Measurements from ENCODE around the gene USP13. TPM values are rescaled to one million over a fixed set of nuclear protein-coding genes. Genes with fewer than 3 reads are reported as not detected.
"Not testable (repeated sequence)": the region's sequence is repeated elsewhere in the genome, so short reads cannot be mapped to it uniquely, and the experiment has no call there.

Gene USP13
- total RNA-seq, 2 experiments from 2014 or later: 12.0 to 12.1 TPM

- H3K4me1 Mint-ChIP-seq (ENCODE audit: low read depth); H3K27me3 Mint-ChIP-seq (ENCODE audit: low read depth); H3K4me3 Mint-ChIP-seq; H3K9me3 Mint-ChIP-seq; intact Hi-C loops (cut with micrococcal nuclease); CTCF ChIA-PET; DNase-seq; H3K27ac Mint-ChIP-seq: not testable (repeated sequence)
- peaks cover 14% of the 10 kb centered on the region for H3K36me3 Mint-ChIP-seq (ENCODE audit: low read depth)
Measured at GRCh38 chr3:179683286-179683685, 30.4 kb downstream of the USP13 start.

GRCh38 chr3:179687967-179688535 is 35.2 kb downstream of the USP13 start:
- Mint-ChIP-seq H3K4me3 (no peak overlapping the region), H3K36me3 (ENCODE audit: low read depth) (peaks cover 21% of the 10 kb centered on the region), H3K27ac (no peak overlapping the region), H3K4me1 (ENCODE audit: low read depth) (no peaks in the 10 kb centered on the region), H3K27me3 (ENCODE audit: low read depth) (no peaks in the 10 kb centered on the region), H3K9me3 (no peaks in the 10 kb centered on the region)
- DNase-seq: no peak
- intact Hi-C loops (cut with micrococcal nuclease): no loop called here
- CTCF ChIA-PET: no interaction called here

GRCh38 chr3:179688850-179689249 is 36.0 kb downstream of the USP13 start:
- Mint-ChIP-seq H3K27me3 (ENCODE audit: low read depth) (no peaks in the 10 kb centered on the region), H3K9me3 (no peaks in the 10 kb centered on the region), H3K4me1 (ENCODE audit: low read depth) (no peaks in the 10 kb centered on the region), H3K36me3 (ENCODE audit: low read depth) (peaks cover 17% of the 10 kb centered on the region), H3K27ac (no peak overlapping the region), H3K4me3 (no peak overlapping the region)
- intact Hi-C loops (cut with micrococcal nuclease): no loop called here
- DNase-seq: no peak
- CTCF ChIA-PET: interaction anchor here (0.7 kb wide), 1 partner anchor 55 kb away, joined by 3 read pairs; no protein-coding TSS in a partner anchor

DNA sequence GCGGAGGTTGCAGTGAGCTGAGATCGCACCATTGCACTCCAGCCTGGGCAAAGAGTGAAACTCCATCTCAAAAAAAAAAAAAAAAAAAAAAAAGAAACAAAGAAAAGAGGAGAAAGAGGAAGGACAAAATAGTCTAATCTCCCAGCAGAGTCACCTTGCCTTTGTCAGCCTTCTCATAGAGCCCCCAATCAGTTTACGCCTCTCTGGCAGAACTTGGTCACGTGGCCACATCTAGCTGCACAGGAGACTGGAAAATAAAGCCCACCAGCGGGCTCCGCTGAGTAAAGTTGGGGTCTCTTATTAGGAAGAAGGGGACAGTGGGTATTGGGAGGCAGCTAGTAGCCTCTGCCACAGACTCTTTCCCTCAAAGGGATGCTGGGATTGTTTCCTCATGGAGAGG is 41.9 kb downstream of the USP13 start:
- no peak for DNase-seq
- H3K27ac Mint-ChIP-seq: no peak overlapping the region
- H3K4me3 Mint-ChIP-seq: no peak overlapping the region
- peaks cover 15% of the 10 kb centered on the region for H3K36me3 Mint-ChIP-seq (ENCODE audit: low read depth)
- intact Hi-C loops (cut with micrococcal nuclease): no loop called here
- no peaks in the 10 kb centered on the region for H3K27me3 Mint-ChIP-seq (ENCODE audit: low read depth)
- H3K4me1 Mint-ChIP-seq (ENCODE audit: low read depth): no peaks in the 10 kb centered on the region
- CTCF ChIA-PET: no interaction called here
- no peaks in the 10 kb centered on the region for H3K9me3 Mint-ChIP-seq

- Mint-ChIP-seq H3K36me3 (ENCODE audit: low read depth) (peaks cover 12% of the 10 kb centered on the region), H3K4me1 (ENCODE audit: low read depth) (no peaks in the 10 kb centered on the region)
Measured at GRCh38 chr3:179695672-179696313, 43.0 kb downstream of the USP13 start.

GRCh38 chr3:179697736-179698332 is 45.0 kb downstream of the USP13 start:
- DNase-seq: no peak
- no peak overlapping the region for H3K27ac Mint-ChIP-seq
- H3K4me3 Mint-ChIP-seq: no peak overlapping the region
- H3K4me1 Mint-ChIP-seq (ENCODE audit: low read depth): no peaks in the 10 kb centered on the region
- intact Hi-C loops (cut with micrococcal nuclease): no loop called here
- CTCF ChIA-PET: interaction anchor here (1.0 kb wide), 1 partner anchor 12 kb away, joined by 4 read pairs; no protein-coding TSS in a partner anchor
- no peaks in the 10 kb centered on the region for H3K27me3 Mint-ChIP-seq (ENCODE audit: low read depth)
- no peaks in the 10 kb centered on the region for H3K9me3 Mint-ChIP-seq
- H3K36me3 Mint-ChIP-seq (ENCODE audit: low read depth): peaks cover 12% of the 10 kb centered on the region

More at GRCh38 chr3:179695672-179696313, 43.0 kb downstream of the USP13 start:
- no peak overlapping the region for H3K27ac Mint-ChIP-seq
- CTCF ChIA-PET: interaction anchor here (1.0 kb wide), 1 partner anchor 10 kb away, joined by 3 read pairs; no protein-coding TSS in a partner anchor
- H3K4me3 Mint-ChIP-seq: no peak overlapping the region
- no peaks in the 10 kb centered on the region for H3K27me3 Mint-ChIP-seq (ENCODE audit: low read depth)
- DNase-seq: no peak
- intact Hi-C loops (cut with micrococcal nuclease): no loop called here
- no peaks in the 10 kb centered on the region for H3K9me3 Mint-ChIP-seq

- intact Hi-C loops (cut with micrococcal nuclease): no loop called here
- Mint-ChIP-seq H3K4me1 (ENCODE audit: low read depth) (no peaks in the 10 kb centered on the region), H3K27ac (no peak overlapping the region), H3K36me3 (ENCODE audit: low read depth) (peaks cover 9% of the 10 kb centered on the region), H3K4me3 (no peak overlapping the region), H3K9me3 (no peaks in the 10 kb centered on the region), H3K27me3 (ENCODE audit: low read depth) (no peaks in the 10 kb centered on the region)
- CTCF ChIA-PET: no interaction called here
- no peak for DNase-seq
Measured at GRCh38 chr3:179700716-179701115, 47.9 kb downstream of the USP13 start.

DNA sequence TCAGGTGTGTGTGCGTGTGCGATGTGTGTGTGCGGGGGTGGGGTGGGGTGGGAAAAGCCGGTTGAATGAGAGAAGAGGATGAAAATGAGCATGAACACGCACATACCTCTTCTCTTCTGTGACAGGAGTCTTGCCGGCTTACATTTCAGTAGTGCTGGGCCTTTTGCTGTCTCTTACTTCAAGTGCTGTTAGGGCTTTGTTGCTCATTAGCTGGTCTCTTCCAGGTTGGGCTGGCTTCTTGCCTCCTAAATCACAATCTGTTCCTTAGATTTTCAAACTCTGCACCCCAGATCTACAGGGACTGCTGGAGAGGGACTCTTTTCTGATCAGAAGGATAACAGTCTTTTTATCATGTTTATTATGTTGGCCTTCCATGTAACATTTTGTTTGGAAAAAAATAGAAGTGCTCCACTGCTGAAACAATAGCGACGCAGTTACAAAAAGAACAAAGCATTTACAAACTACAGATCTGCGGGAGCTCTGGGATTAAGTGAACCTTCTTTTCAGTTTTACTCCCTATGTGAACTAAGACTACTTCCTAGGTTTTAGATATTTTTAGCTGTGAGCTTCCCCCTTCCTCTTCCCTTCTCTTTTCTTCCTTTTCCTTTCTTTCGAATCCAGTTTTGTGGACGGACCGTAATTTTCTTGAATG is 48.5 kb downstream of the USP13 start:
- Mint-ChIP-seq H3K4me3 (no peak overlapping the region), H3K27me3 (ENCODE audit: low read depth) (no peaks in the 10 kb centered on the region), H3K36me3 (ENCODE audit: low read depth) (peaks cover 9% of the 10 kb centered on the region), H3K4me1 (ENCODE audit: low read depth) (no peaks in the 10 kb centered on the region), H3K27ac (no peak overlapping the region), H3K9me3 (no peaks in the 10 kb centered on the region)
- CTCF ChIA-PET: no interaction called here
- no peak for DNase-seq
- intact Hi-C loops (cut with micrococcal nuclease): no loop called here

GRCh38 chr3:179702271-179702947 is 49.6 kb downstream of the USP13 start:
- CTCF ChIA-PET: no interaction called here
- H3K27me3 Mint-ChIP-seq (ENCODE audit: low read depth): no peaks in the 10 kb centered on the region
- no peak overlapping the region for H3K4me3 Mint-ChIP-seq
- intact Hi-C loops (cut with micrococcal nuclease): no loop called here
- H3K36me3 Mint-ChIP-seq (ENCODE audit: low read depth): peaks cover 10% of the 10 kb centered on the region
- no peak overlapping the region for H3K27ac Mint-ChIP-seq
- no peaks in the 10 kb centered on the region for H3K9me3 Mint-ChIP-seq
- DNase-seq: no peak
- no peaks in the 10 kb centered on the region for H3K4me1 Mint-ChIP-seq (ENCODE audit: low read depth)

- peaks cover 17% of the 10 kb centered on the region for H3K36me3 Mint-ChIP-seq (ENCODE audit: low read depth)
- intact Hi-C loops (cut with micrococcal nuclease): no loop called here
- no peak for DNase-seq
- no peak overlapping the region for H3K4me3 Mint-ChIP-seq
- H3K9me3 Mint-ChIP-seq: no peaks in the 10 kb centered on the region
- CTCF ChIA-PET: interaction anchor here (0.6 kb wide), 1 partner anchor 735 kb away, joined by 3 read pairs; no protein-coding TSS in a partner anchor
- H3K27me3 Mint-ChIP-seq (ENCODE audit: low read depth): no peaks in the 10 kb centered on the region
- H3K4me1 Mint-ChIP-seq (ENCODE audit: low read depth): no peaks in the 10 kb centered on the region
- H3K27ac Mint-ChIP-seq: no peak overlapping the region
Measured at GRCh38 chr3:179703816-179704215, 51.0 kb downstream of the USP13 start.

DNA sequence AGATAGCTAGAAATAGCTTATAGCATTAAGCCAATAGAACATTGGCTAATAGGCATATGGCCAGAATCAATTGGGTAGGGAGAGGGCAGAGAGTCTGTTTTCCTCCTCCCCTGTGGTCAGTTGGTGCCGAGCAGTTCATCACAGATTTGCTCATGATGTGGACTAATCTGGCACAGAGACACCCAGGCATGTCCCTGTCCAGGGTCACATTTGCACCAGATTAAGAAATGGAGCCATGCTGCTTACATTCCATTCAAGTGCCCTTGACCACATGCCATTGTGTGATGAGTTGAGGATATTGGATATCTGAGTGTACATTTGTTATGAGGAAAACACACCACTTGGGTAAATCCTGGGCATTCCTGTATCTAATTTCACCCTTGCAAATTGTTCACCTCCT is 53.4 kb downstream of the USP13 start:
- no peak for DNase-seq
- peaks cover 23% of the 10 kb centered on the region for H3K36me3 Mint-ChIP-seq (ENCODE audit: low read depth)
- no peaks in the 10 kb centered on the region for H3K4me1 Mint-ChIP-seq (ENCODE audit: low read depth)
- H3K4me3 Mint-ChIP-seq: no peak overlapping the region
- no peaks in the 10 kb centered on the region for H3K9me3 Mint-ChIP-seq
- no peak overlapping the region for H3K27ac Mint-ChIP-seq
- CTCF ChIA-PET: no interaction called here
- no peaks in the 10 kb centered on the region for H3K27me3 Mint-ChIP-seq (ENCODE audit: low read depth)
- intact Hi-C loops (cut with micrococcal nuclease): no loop called here

GRCh38 chr3:179710079-179710478 is 57.2 kb downstream of the USP13 start:
- no peak for DNase-seq
- Mint-ChIP-seq H3K27ac (no peak overlapping the region), H3K36me3 (ENCODE audit: low read depth) (peaks cover 19% of the 10 kb centered on the region), H3K4me3 (no peak overlapping the region), H3K4me1 (ENCODE audit: low read depth) (no peaks in the 10 kb centered on the region), H3K9me3 (no peaks in the 10 kb centered on the region), H3K27me3 (ENCODE audit: low read depth) (no peaks in the 10 kb centered on the region)
- intact Hi-C loops (cut with micrococcal nuclease): no loop called here
- CTCF ChIA-PET: interaction anchor here (1.0 kb wide), 1 partner anchor 12 kb away, joined by 4 read pairs; no protein-coding TSS in a partner anchor
